Pancreas (tissue), 10 donors: ENCODE data around the gene MRPS15. TPM values are rescaled to one million over a fixed set of nuclear protein-coding genes. Genes with fewer than 3 reads are reported as not detected.

Experiments used
- ATAC-seq, 4 donors: fragments of 200-7000 bp; cut with Tn5 transposase; one replicate each; pipeline versions ENCODE4 v1.8.0 to v1.9.1; 2020; ENCODE audit warnings: mild to moderate bottlenecking in 4 of 4, moderate library complexity in 4 of 4
- DNase-seq, 6 donors: peaks; one replicate each; pipeline ENCODE4 v3.0.0-alpha.2; 2020
- FAIRE-seq: peaks from 2 replicates; lab custom pipeline; 2012; peaks lifted over from hg19 to GRCh38; lab: Jason Lieb, UNC
- H3K27ac ChIP-seq, 4 donors: fragments of 200-600 bp; sonication (generic); 1 replicate in 3 of 4; 2 replicates in 1 of 4; pipeline versions ENCODE4 v1.5.0 to v1.8.0; 2020
- H3K27me3 ChIP-seq, 4 donors: fragments of 200-600 bp; one replicate each; pipeline ENCODE4 v1.8.0; 2021
- H3K36me3 ChIP-seq, 3 donors: fragments of 200-600 bp; sonication (generic) in 1 of 3; one replicate each; pipeline versions ENCODE4 v1.5.0 to v1.8.0; 2020 to 2021
- H3K4me1 ChIP-seq, 3 donors: fragments of 200-600 bp; one replicate each; pipeline ENCODE4 v1.8.0; 2021
- H3K4me3 ChIP-seq, 4 donors: fragments of 200-600 bp; sonication (generic) in 2 of 4; one replicate each; pipeline versions ENCODE4 v1.5.0 to v1.8.0; 2020 to 2021
- H3K9me3 ChIP-seq, 4 donors: fragments of 200-600 bp; one replicate each; pipeline ENCODE4 v1.8.0; 2021
- CTCF ChIP-seq, 4 donors: fragments of 200-600 bp; sonication (generic) in 3 of 4; IDR thresholded peaks; one replicate each; pipeline versions ENCODE4 v1.5.0 to v1.8.0; 2021; ENCODE audit warnings: antibody characterized with exemption in 4 of 4
- WGBS, 2 donors: extraction: QIAGEN DNeasy Blood & Tissue Kit; methylation state at CpG; one replicate each; pipeline ENCODE4 v1.1.7; 2013; 5-methylcytosine and 5-hydroxymethylcytosine counted together
- intact Hi-C, 3 donors: fragments of 100-400 bp; cut with DNase I; formaldehyde crosslinking; loops; one replicate each; pipeline versions ENCODE4 v1.11.1 to v1.14.2; 2022
- polyA plus RNA-seq, 2 donors: library from polyadenylated mRNA; stranded (reverse); fragments of 200-250 nt; gene quantifications; one replicate each; pipeline ENCODE4 v1.2.3, GENCODE V29; 2013
- total RNA-seq, 6 donors: library from RNA; stranded (reverse); fragmentation: NEBNext Ultra II Directional in 4 of 6; extraction: Animal tissue kit (Norgen Biotek cat#: 25700) in 4 of 6; gene quantifications; one replicate each; pipeline versions ENCODE4 v1.2.1 to v1.2.4, GENCODE V29; 2021 to 2023
- donor health status: healthy with polysubstance abuse.
- donor health status: DM: no; HTN: no; CAD: no; lungs with moderate emphysema.
- donor health status: DM: no; HTN: no; CAD: no.
- donor health status: control.
- donor health status: control.
- donor health status: Bipolar disorder and iron deficiency.
- donor health status: DM: yes; HTN: yes; CAD: no.
- donor health status: DM: no; HTN: no; CAD: no.
- donor health status: DM: no; HTN: no; CAD: no.
- donor health status: DM: yes; HTN: yes; CAD: no.

MRPS15 gene
- total and polyA plus RNA-seq, 8 donors: 20.4 to 79.3 (median 27.0) TPM

- Histone ChIP-seq H3K27me3 (no peaks in the 10 kb centered on the region), H3K4me3 (no peak overlapping the region), H3K4me1 (no peaks in the 10 kb centered on the region), H3K36me3 (no peaks in the 10 kb centered on the region), H3K9me3 (no peaks in the 10 kb centered on the region), H3K27ac (no peak overlapping the region)
- WGBS, 2 donors: 81 to 85% methylated on average over 3 of the region's 3 CpGs
- TF ChIP-seq CTCF (IDR thresholded peaks at IDR 0.05): no peak
- DNase-seq: no peak
- ATAC-seq: no peak
- intact Hi-C loops: no loop called here
- no peak for FAIRE-seq
These were observed 21.8 kb downstream of the MRPS15 start for GRCh38 chr1:36442337-36442736.

GRCh38 chr1:36440646-36441045, 23.5 kb downstream of the MRPS15 start:
- 83 to 96% methylated on average over 3 of the region's 3 CpGs for WGBS, 2 donors
- no peak overlapping the region for H3K27ac ChIP-seq
- no peak for FAIRE-seq

GRCh38 chr1:36440044-36440443, 24.1 kb downstream of the MRPS15 start:
- 69 to 80% methylated on average over 3 of the region's 3 CpGs for WGBS, 2 donors
- TF ChIP-seq CTCF (IDR thresholded peaks at IDR 0.05): no peak
- FAIRE-seq (no peak), ATAC-seq (no peak), DNase-seq (no peak)
- Histone ChIP-seq H3K27me3 (no peaks in the 10 kb centered on the region), H3K4me3 (no peak overlapping the region), H3K36me3 (no peaks in the 10 kb centered on the region), H3K9me3 (no peaks in the 10 kb centered on the region), H3K27ac (no peak overlapping the region), H3K4me1 (no peaks in the 10 kb centered on the region)
- intact Hi-C loops: no loop called here

More at GRCh38 chr1:36440646-36441045, 23.5 kb downstream of the MRPS15 start:
- H3K4me1 ChIP-seq: no peaks in the 10 kb centered on the region
- DNase-seq: no peak
- no peak for TF ChIP-seq CTCF (IDR thresholded peaks at IDR 0.05)
- no peaks in the 10 kb centered on the region for H3K27me3 ChIP-seq
- no peaks in the 10 kb centered on the region for H3K9me3 ChIP-seq
- no peak for ATAC-seq
- no peak overlapping the region for H3K4me3 ChIP-seq
- H3K36me3 ChIP-seq: no peaks in the 10 kb centered on the region
- intact Hi-C loops: no loop called here

- TF ChIP-seq CTCF (IDR thresholded peaks at IDR 0.05): no peak
- no peaks in the 10 kb centered on the region for H3K27me3 ChIP-seq
- intact Hi-C loops: no loop called here
- 86 to 93% methylated on average over 4 of the region's 4 CpGs for WGBS, 2 donors
- no peak overlapping the region for H3K4me3 ChIP-seq
- H3K4me1 ChIP-seq: no peaks in the 10 kb centered on the region
- FAIRE-seq: no peak
- no peak overlapping the region for H3K27ac ChIP-seq
- H3K36me3 ChIP-seq: no peaks in the 10 kb centered on the region
- no peaks in the 10 kb centered on the region for H3K9me3 ChIP-seq
- DNase-seq: no peak
- ATAC-seq: no peak
These were observed 25.5 kb downstream of the MRPS15 start for GRCh38 chr1:36438715-36439114.

- H3K27ac ChIP-seq: no peak overlapping the region
- H3K36me3 ChIP-seq: no peaks in the 10 kb centered on the region
- H3K9me3 ChIP-seq: no peaks in the 10 kb centered on the region
- H3K27me3 ChIP-seq: no peaks in the 10 kb centered on the region
- peaks cover 7 to 11% (median 8%) of the 10 kb centered on the region in 3 donors for H3K4me1 ChIP-seq
- no peak for FAIRE-seq
- WGBS, 2 donors: 60 to 69% methylated on average over 1 of the region's 1 CpG
- no peak for DNase-seq
- no peak overlapping the region for H3K4me3 ChIP-seq
- no peak for TF ChIP-seq CTCF (IDR thresholded peaks at IDR 0.05)
- intact Hi-C loops: no loop called here
- no peak for ATAC-seq
These were observed 27.4 kb downstream of the MRPS15 start for GRCh38 chr1:36436821-36437220.
